ENCODE results near the gene TWF1. TPM values are rescaled to one million over a fixed set of nuclear protein-coding genes. Genes with fewer than 3 reads are reported as not detected.

TWF1 gene
- total and polyA plus RNA-seq, 2 experiments from 2014 or later = 66.0 to 162 TPM

GRCh38 chr12:43764528-43764927 lies 41.6 kb downstream of the TWF1 start:
- TF ChIP-seq EZH2phosphoT487 (IDR thresholded peaks at IDR 0.05; ENCODE audit: low read depth, severe bottlenecking, unreplicated experiment) = no peak
- TF ChIP-seq EZH2 (IDR thresholded peaks at IDR 0.05; ENCODE audit: borderline replicate concordance) = no peak
- no peak for TF ChIP-seq CTCF (IDR thresholded peaks at IDR 0.05; ENCODE audit: poor library complexity)
- Histone ChIP-seq H3K27me3 (no peaks in the 10 kb centered on the region), H3K9me2 (replicated peaks; ENCODE audit: insufficient read depth) (no peaks in the 10 kb centered on the region), H3K79me2 (peaks cover 13% of the 10 kb centered on the region), H3K9me3 (ENCODE audit: low read depth) (no peaks in the 10 kb centered on the region), H3K36me3 (replicated peaks; ENCODE audit: insufficient read depth, low read depth) (no peaks in the 10 kb centered on the region), H4K20me1 (ENCODE audit: insufficient read depth, poor library complexity, severe bottlenecking) (no peaks in the 10 kb centered on the region), H3K4me2 (no peak overlapping the region), H3K4me1 (ENCODE audit: insufficient read depth) (peaks cover 10% of the 10 kb centered on the region), H2AFZ (no peak overlapping the region), H3K27ac (no peak overlapping the region), H3K4me3 (no peak overlapping the region)
- no peak for DNase-seq (ENCODE audit: low spot score)

GRCh38 chr12:43763769-43764168 lies 42.3 kb downstream of the TWF1 start:
- Histone ChIP-seq H3K27ac (no peak overlapping the region), H3K9me2 (replicated peaks; ENCODE audit: insufficient read depth) (no peaks in the 10 kb centered on the region), H3K4me1 (ENCODE audit: insufficient read depth) (peaks cover 10% of the 10 kb centered on the region), H4K20me1 (ENCODE audit: insufficient read depth, poor library complexity, severe bottlenecking) (no peaks in the 10 kb centered on the region), H3K27me3 (no peaks in the 10 kb centered on the region), H3K4me2 (no peak overlapping the region), H3K36me3 (replicated peaks; ENCODE audit: insufficient read depth, low read depth) (no peaks in the 10 kb centered on the region), H3K79me2 (peaks cover 13% of the 10 kb centered on the region), H3K9me3 (ENCODE audit: low read depth) (no peaks in the 10 kb centered on the region), H2AFZ (no peak overlapping the region), H3K4me3 (no peak overlapping the region)
- no peak for DNase-seq (ENCODE audit: low spot score)
- TF ChIP-seq CTCF (IDR thresholded peaks at IDR 0.05; ENCODE audit: poor library complexity) (no peak), EZH2phosphoT487 (IDR thresholded peaks at IDR 0.05; ENCODE audit: low read depth, severe bottlenecking, unreplicated experiment) (no peak), EZH2 (IDR thresholded peaks at IDR 0.05; ENCODE audit: borderline replicate concordance) (no peak)

GRCh38 chr12:43762596-43762995 lies 43.5 kb downstream of the TWF1 start:
- Histone ChIP-seq H3K9me3 (ENCODE audit: low read depth) (no peaks in the 10 kb centered on the region), H3K4me3 (no peak overlapping the region), H4K20me1 (ENCODE audit: insufficient read depth, poor library complexity, severe bottlenecking) (no peaks in the 10 kb centered on the region), H2AFZ (no peak overlapping the region), H3K79me2 (peaks cover 18% of the 10 kb centered on the region), H3K9me2 (replicated peaks; ENCODE audit: insufficient read depth) (no peaks in the 10 kb centered on the region), H3K36me3 (replicated peaks; ENCODE audit: insufficient read depth, low read depth) (no peaks in the 10 kb centered on the region), H3K4me2 (no peak overlapping the region), H3K4me1 (ENCODE audit: insufficient read depth) (peaks cover 15% of the 10 kb centered on the region), H3K27ac (no peak overlapping the region), H3K27me3 (no peaks in the 10 kb centered on the region)
- no peak for DNase-seq (ENCODE audit: low spot score)
- no peak for TF ChIP-seq EZH2phosphoT487 (IDR thresholded peaks at IDR 0.05; ENCODE audit: low read depth, severe bottlenecking, unreplicated experiment)
- TF ChIP-seq CTCF (IDR thresholded peaks at IDR 0.05; ENCODE audit: poor library complexity) = no peak
- TF ChIP-seq EZH2 (IDR thresholded peaks at IDR 0.05; ENCODE audit: borderline replicate concordance) = no peak

GRCh38 chr12:43761500-43761899 lies 44.6 kb downstream of the TWF1 start:
- peak overlapping the region; percentile 80 for H3K4me2 ChIP-seq
- no peaks in the 10 kb centered on the region for H3K9me2 ChIP-seq (replicated peaks; ENCODE audit: insufficient read depth)
- no peak for DNase-seq (ENCODE audit: low spot score)
- no peaks in the 10 kb centered on the region for H3K9me3 ChIP-seq (ENCODE audit: low read depth)
- H3K4me1 ChIP-seq (ENCODE audit: insufficient read depth) = peaks cover 17% of the 10 kb centered on the region
- H3K36me3 ChIP-seq (replicated peaks; ENCODE audit: insufficient read depth, low read depth) = no peaks in the 10 kb centered on the region
- TF ChIP-seq EZH2 (IDR thresholded peaks at IDR 0.05; ENCODE audit: borderline replicate concordance) (no peak), CTCF (IDR thresholded peaks at IDR 0.05; ENCODE audit: poor library complexity) (no peak), EZH2phosphoT487 (IDR thresholded peaks at IDR 0.05; ENCODE audit: low read depth, severe bottlenecking, unreplicated experiment) (no peak)
- no peak overlapping the region for H2AFZ ChIP-seq
- H3K27ac ChIP-seq = no peak overlapping the region
- no peak overlapping the region for H3K4me3 ChIP-seq
- peaks cover 28% of the 10 kb centered on the region for H3K79me2 ChIP-seq
- H4K20me1 ChIP-seq (ENCODE audit: insufficient read depth, poor library complexity, severe bottlenecking) = no peaks in the 10 kb centered on the region
- H3K27me3 ChIP-seq = no peaks in the 10 kb centered on the region

Measured in hepatocyte (in vitro differentiated cells).